ENCODE data around the gene P2RX1. TPM values are rescaled to one million over a fixed set of nuclear protein-coding genes. Genes with fewer than 3 reads are reported as not detected.

Gene P2RX1
- total RNA-seq (3.6 TPM), polyA plus RNA-seq (6.0 TPM)
- long read RNA-seq, donor 1 = 0 reads
- long read RNA-seq, donor 2 = 0 reads
- long read RNA-seq, donor 3, partial matches to known transcripts = 0 of 2 reads
- long read RNA-seq, donor 3, other reads (novel, unspliced or antisense) = 0 of 2 reads
- long read RNA-seq, donor 4 = 0 reads
- long read RNA-seq, donor 5 = 0 reads
- long read RNA-seq, donor 6 = 0 reads
- long read RNA-seq, donor 7 = 0 reads
- long read RNA-seq, donor 8 = 0 reads
- long read RNA-seq, donor 9 = 0 reads
- long read RNA-seq, donor 10, partial matches to known transcripts = 0 of 1 reads
- long read RNA-seq, donor 10, other reads (novel, unspliced or antisense) = 0 of 1 reads

- Histone ChIP-seq H3K4me1 (ENCODE audit: control insufficient read depth in 2 of 2, insufficient read depth in 2 of 2, low read length in 2 of 2) (peaks cover 49 to 67% of the 10 kb centered on the region in 2 donors), H3K27ac (ENCODE audit: low read depth in 1 of 2, low read length in 1 of 2) (peak within 1 kb of the TSS; percentile 46 to 87), H3K27me3 (ENCODE audit: control insufficient read depth in 2 of 2, insufficient read depth in 1 of 2, low read length in 1 of 2) (no peaks in the 10 kb centered on the region), H3K9me3 (ENCODE audit: control insufficient read depth in 2 of 2, insufficient read depth in 1 of 2, low read length in 1 of 2) (peaks cover 1 to 18% of the 10 kb centered on the region in 2 donors), H3K36me3 (ENCODE audit: control insufficient read depth in 2 of 2, insufficient read depth in 2 of 2, low read length in 1 of 2) (no peaks in the 10 kb centered on the region), H3K4me3 (ENCODE audit: low read length in 2 of 2) (peak within 1 kb of the TSS; percentile 41 to 45)
- WGBS = 12% methylated on average over 28 of the region's 28 CpGs
- DNase-seq (ENCODE audit: low read depth in 6 of 9, low spot score in 9 of 9) = peak in 3 of 9 donors; percentile 51 to 77 (median 55)
Measured at GRCh38 chr17:3915995-3916696, at the start of gene P2RX1. TSS of gene P2RX1 (minus strand) at chr17:3916465. CDS start at chr17:3916225, 240 bp downstream.

GRCh38 chr17:3965118-3965800, 49.0 kb upstream of the P2RX1 start:
- WGBS = 14% methylated on average over 17 of the region's 17 CpGs
- Histone ChIP-seq H3K27me3 (ENCODE audit: control insufficient read depth in 2 of 2, insufficient read depth in 1 of 2, low read length in 1 of 2) (peaks cover 0 to 5% of the 10 kb centered on the region in 2 donors), H3K36me3 (ENCODE audit: control insufficient read depth in 2 of 2, insufficient read depth in 2 of 2, low read length in 1 of 2) (peaks cover 9 to 13% of the 10 kb centered on the region in 2 donors), H3K4me1 (ENCODE audit: control insufficient read depth in 2 of 2, insufficient read depth in 2 of 2, low read length in 2 of 2) (peaks cover 24 to 42% of the 10 kb centered on the region in 2 donors), H3K27ac (ENCODE audit: low read depth in 1 of 2, low read length in 1 of 2) (peak overlapping the region; percentile 81 to 94), H3K9me3 (ENCODE audit: control insufficient read depth in 2 of 2, insufficient read depth in 1 of 2, low read length in 1 of 2) (peaks cover 0 to 3% of the 10 kb centered on the region in 2 donors), H3K4me3 (ENCODE audit: low read length in 2 of 2) (peak overlapping the region; percentile 61 to 94)
- peak in 7 of 9 donors; percentile 54 to 89 (median 71) for DNase-seq (ENCODE audit: low read depth in 6 of 9, low spot score in 9 of 9)

- Histone ChIP-seq H3K9me3 (ENCODE audit: control insufficient read depth in 2 of 2, insufficient read depth in 1 of 2, low read length in 1 of 2) (peaks cover 0 to 3% of the 10 kb centered on the region in 2 donors), H3K4me3 (ENCODE audit: low read length in 2 of 2) (peak within 1 kb of the TSS; percentile 94 to 99), H3K36me3 (ENCODE audit: control insufficient read depth in 2 of 2, insufficient read depth in 2 of 2, low read length in 1 of 2) (peaks cover 17 to 21% of the 10 kb centered on the region in 2 donors), H3K27ac (ENCODE audit: low read depth in 1 of 2, low read length in 1 of 2) (peak within 1 kb of the TSS; percentile 81 to 94), H3K4me1 (ENCODE audit: control insufficient read depth in 2 of 2, insufficient read depth in 2 of 2, low read length in 2 of 2) (peaks cover 32 to 50% of the 10 kb centered on the region in 2 donors), H3K27me3 (ENCODE audit: control insufficient read depth in 2 of 2, insufficient read depth in 1 of 2, low read length in 1 of 2) (peaks cover 0 to 5% of the 10 kb centered on the region in 2 donors)
- DNase-seq (ENCODE audit: low read depth in 6 of 9, low spot score in 9 of 9) = peak in 7 of 9 donors; percentile 56 to 88 (median 71)
- under 1% methylated on average over 92 of the region's 92 CpGs for WGBS
Measured at GRCh38 chr17:3964203-3965117, 48.2 kb upstream of the P2RX1 start, which contains the start of gene ATP2A3. TSS of gene ATP2A3 (minus strand) at chr17:3964437. CDS start at chr17:3964291, 146 bp downstream.

- Histone ChIP-seq H3K4me1 (ENCODE audit: control insufficient read depth in 2 of 2, insufficient read depth in 2 of 2, low read length in 2 of 2) (peaks cover 35 to 56% of the 10 kb centered on the region in 2 donors), H3K27me3 (ENCODE audit: control insufficient read depth in 2 of 2, insufficient read depth in 1 of 2, low read length in 1 of 2) (peaks cover 0 to 5% of the 10 kb centered on the region in 2 donors), H3K36me3 (ENCODE audit: control insufficient read depth in 2 of 2, insufficient read depth in 2 of 2, low read length in 1 of 2) (peaks cover 23 to 25% of the 10 kb centered on the region in 2 donors), H3K9me3 (ENCODE audit: control insufficient read depth in 2 of 2, insufficient read depth in 1 of 2, low read length in 1 of 2) (peaks cover 0 to 3% of the 10 kb centered on the region in 2 donors), H3K27ac (ENCODE audit: low read depth in 1 of 2, low read length in 1 of 2) (peak overlapping the region; percentile 81 to 92), H3K4me3 (ENCODE audit: low read length in 2 of 2) (peak overlapping the region; percentile 94 to 99)
- DNase-seq (ENCODE audit: low read depth in 6 of 9, low spot score in 9 of 9) = peak in 7 of 9 donors; percentile 73 to 94 (median 86)
- WGBS = 1% methylated on average over 64 of the region's 64 CpGs
Measured at GRCh38 chr17:3963237-3964201, 47.3 kb upstream of the P2RX1 start.

GRCh38 chr17:3962965-3963236, 46.6 kb upstream of the P2RX1 start:
- Histone ChIP-seq H3K4me1 (ENCODE audit: control insufficient read depth in 2 of 2, insufficient read depth in 2 of 2, low read length in 2 of 2) (peaks cover 35 to 62% of the 10 kb centered on the region in 2 donors), H3K9me3 (ENCODE audit: control insufficient read depth in 2 of 2, insufficient read depth in 1 of 2, low read length in 1 of 2) (peaks cover 0 to 3% of the 10 kb centered on the region in 2 donors), H3K36me3 (ENCODE audit: control insufficient read depth in 2 of 2, insufficient read depth in 2 of 2, low read length in 1 of 2) (peaks cover 29 to 30% of the 10 kb centered on the region in 2 donors), H3K27ac (ENCODE audit: low read depth in 1 of 2, low read length in 1 of 2) (peak overlapping the region; percentile 56 to 92), H3K4me3 (ENCODE audit: low read length in 2 of 2) (peak overlapping the region; percentile 94 to 99), H3K27me3 (ENCODE audit: control insufficient read depth in 2 of 2, insufficient read depth in 1 of 2, low read length in 1 of 2) (peaks cover 0 to 5% of the 10 kb centered on the region in 2 donors)
- DNase-seq (ENCODE audit: low read depth in 6 of 9, low spot score in 9 of 9) = no peak

DNA sequence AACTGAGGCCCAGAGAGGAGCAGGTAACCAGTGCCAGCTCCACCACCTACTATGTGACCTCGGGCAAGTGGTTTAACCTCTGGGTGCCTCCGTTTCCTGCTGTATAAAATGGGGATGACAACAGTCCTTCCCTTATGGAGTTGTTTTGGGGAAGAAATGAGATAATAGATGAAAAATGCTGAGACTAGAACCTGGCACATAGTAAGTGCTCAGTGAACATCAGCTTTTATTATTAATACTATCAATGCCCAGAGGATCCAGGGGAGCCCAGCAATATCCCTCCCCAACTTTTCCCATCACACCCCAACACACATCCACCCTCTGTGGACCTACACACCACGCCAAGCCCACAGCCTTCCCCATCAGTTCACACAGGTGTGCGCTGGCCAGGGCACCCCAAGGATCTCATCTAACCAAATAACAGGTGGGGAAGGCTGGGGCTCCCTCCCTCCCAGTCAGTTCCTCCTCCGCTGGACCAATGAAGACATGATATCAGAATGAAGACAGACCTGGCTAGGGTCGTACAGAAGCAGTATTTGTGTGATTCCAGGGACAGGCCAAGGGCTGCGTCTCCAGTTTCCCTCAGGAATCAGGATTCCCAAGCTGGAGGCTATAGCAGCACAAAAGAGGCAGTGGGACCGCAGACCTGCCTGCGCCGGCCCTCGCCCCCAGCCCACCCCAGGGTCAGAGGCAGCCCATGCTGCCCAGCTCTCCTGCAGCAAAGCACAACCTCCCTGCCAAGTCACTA, 46.1 kb upstream of the P2RX1 start:
- no peak for DNase-seq (ENCODE audit: low read depth in 6 of 9, low spot score in 9 of 9)
- Histone ChIP-seq H3K4me1 (ENCODE audit: control insufficient read depth in 2 of 2, insufficient read depth in 2 of 2, low read length in 2 of 2) (peaks cover 35 to 67% of the 10 kb centered on the region in 2 donors), H3K36me3 (ENCODE audit: control insufficient read depth in 2 of 2, insufficient read depth in 2 of 2, low read length in 1 of 2) (peaks cover 34 to 36% of the 10 kb centered on the region in 2 donors), H3K9me3 (ENCODE audit: control insufficient read depth in 2 of 2, insufficient read depth in 1 of 2, low read length in 1 of 2) (peaks cover 0 to 3% of the 10 kb centered on the region in 2 donors), H3K4me3 (ENCODE audit: low read length in 2 of 2) (peak overlapping the region; percentile 94 to 99), H3K27ac (ENCODE audit: low read depth in 1 of 2, low read length in 1 of 2) (peak overlapping the region; percentile 71 to 92), H3K27me3 (ENCODE audit: control insufficient read depth in 2 of 2, insufficient read depth in 1 of 2, low read length in 1 of 2) (peaks cover 0 to 5% of the 10 kb centered on the region in 2 donors)
- 24% methylated on average over 11 of the region's 11 CpGs for WGBS

DNA sequence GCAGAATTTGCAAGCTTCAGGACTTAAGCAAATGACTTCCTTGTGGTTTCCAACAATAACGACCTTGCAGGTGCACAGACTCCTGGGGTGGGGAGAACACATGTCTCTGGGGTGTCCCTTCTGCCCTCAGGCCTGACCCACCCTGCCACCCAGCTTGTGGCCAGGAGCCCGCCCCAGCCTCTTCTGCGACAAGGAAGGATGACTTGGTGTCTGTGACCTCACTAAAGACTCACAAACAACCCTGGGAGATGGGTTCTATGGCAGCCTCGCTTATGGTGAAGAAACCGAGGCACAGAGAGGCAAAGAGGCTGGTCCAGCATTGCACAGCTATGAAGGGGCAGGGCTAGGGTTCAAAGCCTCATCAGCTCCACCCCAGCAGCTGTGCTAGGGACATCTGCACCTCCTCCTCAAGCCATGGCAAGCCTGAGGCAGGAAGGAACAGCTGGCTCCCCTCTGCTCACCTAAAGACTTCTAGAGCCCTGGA, 45.3 kb upstream of the P2RX1 start:
- Histone ChIP-seq H3K27me3 (ENCODE audit: control insufficient read depth in 2 of 2, insufficient read depth in 1 of 2, low read length in 1 of 2) (peaks cover 0 to 5% of the 10 kb centered on the region in 2 donors), H3K36me3 (ENCODE audit: control insufficient read depth in 2 of 2, insufficient read depth in 2 of 2, low read length in 1 of 2) (peaks cover 42 to 43% of the 10 kb centered on the region in 2 donors), H3K27ac (ENCODE audit: low read depth in 1 of 2, low read length in 1 of 2) (peak overlapping the region; percentile 71 to 92), H3K4me1 (ENCODE audit: control insufficient read depth in 2 of 2, insufficient read depth in 2 of 2, low read length in 2 of 2) (peaks cover 35 to 74% of the 10 kb centered on the region in 2 donors), H3K9me3 (ENCODE audit: control insufficient read depth in 2 of 2, insufficient read depth in 1 of 2, low read length in 1 of 2) (peaks cover 0 to 5% of the 10 kb centered on the region in 2 donors), H3K4me3 (ENCODE audit: low read length in 2 of 2) (peak overlapping the region; percentile 94 to 99)
- DNase-seq (ENCODE audit: low read depth in 6 of 9, low spot score in 9 of 9) = peak in 7 of 9 donors; percentile 50 to 86 (median 64)
- 5% methylated on average over 5 of the region's 5 CpGs for WGBS
